Mammary epithelial cell (primary cell): ENCODE results near the gene PEF1.

Source experiments
- CTCF ChIP-seq, 2 donors: IDR thresholded peaks in 1 of 2; conservative IDR thresholded peaks in 1 of 2; 2 replicates each; pipeline ENCODE4 v1.5.1; 2011 to 2012; ENCODE audit warnings: inconsistent platforms in 2 of 2, low read length in 2 of 2, mild to moderate bottlenecking in 2 of 2, control low read depth in 1 of 2, low read depth in 1 of 2; ENCODE audit not compliant: insufficient read depth in 1 of 2; ENCODE audit errors: extremely low read depth in 1 of 2
- EZH2 ChIP-seq: IDR thresholded peaks from 2 replicates; pipeline ENCODE4 v1.6.1; 2012; ENCODE audit warnings: low read length, inconsistent platforms, borderline replicate concordance

GRCh38 chr1:31643976-31644559 is 608 bp downstream of the PEF1 start:
- TF ChIP-seq CTCF (conservative IDR thresholded peaks at IDR 0.05 in 1 of 2, IDR thresholded peaks at IDR 0.05 in 1 of 2; ENCODE audit: extremely low read depth in 1 of 2, insufficient read depth in 1 of 2, low read depth in 1 of 2, low read length in 2 of 2): no peak
- TF ChIP-seq EZH2: no peak
